Right kidney (tissue), 9 donors: Measurements from ENCODE around the gene BCL7A.
"Not testable (repeated sequence)": the region's sequence is repeated elsewhere in the genome, so short reads cannot be mapped to it uniquely, and the experiment has no call there.

Source experiments
- DNase-seq: peaks from one replicate; pipeline ENCODE4 v3.0.0-alpha.2; 2016
- long read RNA-seq, 8 donors: transcript quantifications; one replicate each; lab custom pipeline, GENCODE V29; 2026

BCL7A gene
- long read RNA-seq, donor 1, full-length matches to known transcripts, result 12 of 22 reads
- long read RNA-seq, donor 1, partial matches to known transcripts, result 10 of 22 reads
- long read RNA-seq, donor 1, other reads (novel, unspliced or antisense), result 0 of 22 reads
- long read RNA-seq, donor 2, full-length matches to known transcripts, result 8 of 19 reads
- long read RNA-seq, donor 2, partial matches to known transcripts, result 11 of 19 reads
- long read RNA-seq, donor 2, other reads (novel, unspliced or antisense), result 0 of 19 reads
- long read RNA-seq, donor 3, full-length matches to known transcripts, result 8 of 8 reads
- long read RNA-seq, donor 3, partial matches to known transcripts, result 0 of 8 reads
- long read RNA-seq, donor 3, other reads (novel, unspliced or antisense), result 0 of 8 reads
- long read RNA-seq, donor 4, transcript BCL7A-201 (6 exons, 2,581 nt), result major isoform, 13 of 29 reads
- long read RNA-seq, donor 4, partial matches to known transcripts, result 15 of 29 reads
- long read RNA-seq, donor 4, other reads (novel, unspliced or antisense), result 0 of 29 reads
- long read RNA-seq, donor 5, full-length matches to known transcripts, result 25 of 31 reads
- long read RNA-seq, donor 5, partial matches to known transcripts, result 6 of 31 reads
- long read RNA-seq, donor 5, other reads (novel, unspliced or antisense), result 0 of 31 reads
- long read RNA-seq, donor 6, full-length matches to known transcripts, result 16 of 24 reads
- long read RNA-seq, donor 6, partial matches to known transcripts, result 8 of 24 reads
- long read RNA-seq, donor 6, other reads (novel, unspliced or antisense), result 0 of 24 reads
- long read RNA-seq, donor 7, full-length matches to known transcripts, result 23 of 36 reads
- long read RNA-seq, donor 7, partial matches to known transcripts, result 13 of 36 reads
- long read RNA-seq, donor 7, other reads (novel, unspliced or antisense), result 0 of 36 reads
- long read RNA-seq, donor 8, full-length matches to known transcripts, result 21 of 26 reads
- long read RNA-seq, donor 8, partial matches to known transcripts, result 5 of 26 reads
- long read RNA-seq, donor 8, other reads (novel, unspliced or antisense), result 0 of 26 reads

GRCh38 chr12:122021822-122022392 is at the start of gene BCL7A:
Gene BCL7A, plus strand, starts transcription at chr12:122021884. Its CDS starts 208 bp downstream, at chr12:122022092.
- peak; percentile 95 for DNase-seq

GRCh38 chr12:121974026-121974985 is 47.4 kb upstream of the BCL7A start:
- no peak for DNase-seq

GRCh38 chr12:121975021-121975420 is 46.7 kb upstream of the BCL7A start:
- peak; percentile 2 for DNase-seq

- DNase-seq, result no peak
Observed at GRCh38 chr12:121976950-121977349, 44.7 kb upstream of the BCL7A start.

- DNase-seq, result no peak
Observed at GRCh38 chr12:121980191-121980891, 41.3 kb upstream of the BCL7A start.

- no peak for DNase-seq
Observed at GRCh38 chr12:121980892-121981272, 40.8 kb upstream of the BCL7A start.

- DNase-seq, result no peak
Observed at GRCh38 chr12:121981456-121981855, 40.2 kb upstream of the BCL7A start.

- DNase-seq, result no peak
Observed at GRCh38 chr12:121982950-121983349, 38.7 kb upstream of the BCL7A start.

GRCh38 chr12:121983536-121984210 is 38.0 kb upstream of the BCL7A start:
- peak; percentile 60 for DNase-seq

GRCh38 chr12:121986489-121987245 is 35.0 kb upstream of the BCL7A start:
- DNase-seq, result no peak

GRCh38 chr12:121988519-121988918 is 33.2 kb upstream of the BCL7A start:
- not testable (repeated sequence) for DNase-seq

- DNase-seq, result peak; percentile 59
Observed at GRCh38 chr12:121989276-121990113, 32.2 kb upstream of the BCL7A start.

- DNase-seq, result no peak
Observed at GRCh38 chr12:121990114-121990647, 31.5 kb upstream of the BCL7A start.

- DNase-seq, result no peak
Observed at GRCh38 chr12:121990692-121991603, 30.7 kb upstream of the BCL7A start.

- no peak for DNase-seq
Observed at GRCh38 chr12:121992059-121992879, 29.4 kb upstream of the BCL7A start.
